GF-D8 (cell line): ENCODE measurements around the gene PYGB.
A peak's percentile ranks its signal among the peaks of the same experiment; 100 is the strongest.

ENCODE experiments used
- DNase-seq: peaks from one replicate; lab custom pipeline; 2025; lab: John Stamatoyannopoulos, UW

Gene PYGB

GRCh38 chr20:25271486-25272222, 23.8 kb downstream of the PYGB start:
- no peak for DNase-seq

DNA sequence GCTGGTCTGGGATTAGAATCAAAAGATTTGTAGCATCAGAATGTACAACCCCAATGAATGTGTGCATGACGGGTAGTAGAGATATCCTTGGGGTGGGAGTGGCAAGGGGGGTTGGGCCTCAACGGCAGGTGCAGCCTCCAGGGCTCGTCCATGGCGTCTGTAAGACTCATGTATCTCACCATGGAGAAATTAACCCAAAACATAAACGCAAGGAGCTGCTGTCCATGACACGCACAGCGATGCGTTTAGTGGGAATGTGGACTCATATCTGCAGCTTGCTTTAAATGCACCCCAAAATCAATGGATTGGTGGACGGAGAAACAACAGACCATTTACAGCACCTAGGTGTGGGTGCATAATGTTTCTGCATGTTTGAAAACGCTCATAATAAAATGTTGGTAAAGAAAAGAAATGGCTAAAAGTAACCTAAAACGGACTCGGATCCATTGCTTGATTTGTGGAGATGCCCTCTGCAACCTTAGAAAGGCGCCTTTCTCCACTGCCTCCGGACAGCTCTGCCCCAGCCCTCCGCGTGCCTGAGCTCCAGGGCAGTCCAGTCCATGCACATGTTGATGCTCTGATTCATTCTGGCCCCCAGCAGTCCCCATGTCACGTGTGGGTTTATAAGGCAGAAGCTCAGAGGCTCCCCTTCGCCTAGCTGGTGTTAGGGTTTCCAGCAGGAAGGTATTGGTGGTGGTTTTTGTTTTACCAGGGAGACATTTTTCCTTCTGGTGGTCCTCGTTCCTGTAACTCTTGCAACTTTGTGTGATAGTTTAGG, 24.5 kb downstream of the PYGB start:
- no peak for DNase-seq

DNA sequence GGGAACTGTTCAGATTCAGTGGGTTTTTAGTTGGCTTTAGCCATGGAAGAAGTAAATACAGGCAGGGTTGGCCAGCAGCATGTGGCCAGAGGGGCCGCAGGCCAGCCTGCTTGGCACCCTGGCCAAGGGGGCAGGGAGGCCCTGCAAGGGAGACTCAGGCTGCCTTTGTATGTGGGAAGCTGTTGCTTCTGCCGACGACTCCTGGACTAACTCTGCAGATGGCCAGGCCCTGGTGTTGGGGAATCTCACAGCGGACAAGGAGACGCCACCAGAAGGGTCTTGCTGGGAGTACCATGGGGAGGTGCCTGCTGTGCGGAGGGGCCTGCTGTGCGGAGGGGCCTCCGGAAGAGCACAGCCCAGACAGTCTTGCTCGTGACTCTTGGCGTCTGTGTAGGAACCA, 25.2 kb downstream of the PYGB start:
- no peak for DNase-seq

DNA sequence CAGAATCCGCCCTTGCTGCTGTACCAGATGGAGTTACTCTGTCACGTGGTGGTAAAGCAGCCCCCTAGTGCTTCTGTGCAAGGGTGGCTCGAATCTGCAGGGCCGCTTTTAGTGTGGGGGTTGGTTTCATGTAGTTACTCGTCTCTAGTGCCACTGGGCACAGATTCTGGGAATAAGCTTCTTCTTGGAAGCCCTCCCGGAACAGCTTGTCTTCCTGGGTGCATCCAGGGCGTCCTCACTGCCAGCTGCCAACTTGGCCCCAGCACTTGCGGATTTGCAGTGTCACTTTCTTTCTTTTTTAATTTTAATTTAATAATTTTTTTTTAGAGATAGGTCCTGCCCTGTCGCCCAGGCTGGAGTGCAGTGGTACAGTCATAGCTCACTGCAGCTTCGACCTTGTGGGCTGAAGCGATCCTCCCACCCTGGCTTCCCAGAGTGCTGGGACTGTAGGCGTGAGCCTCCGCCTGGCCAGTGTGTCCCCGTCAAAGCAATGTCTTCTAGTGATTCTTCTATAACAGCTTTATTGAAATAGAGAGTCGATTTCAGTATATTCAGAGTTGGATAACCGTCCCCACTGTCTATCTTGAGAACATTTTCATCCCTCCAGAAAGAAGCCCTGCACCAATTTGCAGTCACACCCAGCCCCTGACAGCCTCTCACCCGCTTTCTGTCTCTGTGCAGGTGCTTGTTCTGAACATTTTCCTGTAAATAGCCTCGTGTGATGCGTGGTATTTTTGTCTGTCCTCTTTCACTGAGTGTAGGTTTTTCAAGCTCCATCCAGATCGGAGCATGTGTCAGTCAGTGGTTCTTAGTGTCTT, 25.9 kb downstream of the PYGB start:
- DNase-seq = no peak

GRCh38 chr20:25274481-25274880, 26.6 kb downstream of the PYGB start:
- DNase-seq = no peak

DNA sequence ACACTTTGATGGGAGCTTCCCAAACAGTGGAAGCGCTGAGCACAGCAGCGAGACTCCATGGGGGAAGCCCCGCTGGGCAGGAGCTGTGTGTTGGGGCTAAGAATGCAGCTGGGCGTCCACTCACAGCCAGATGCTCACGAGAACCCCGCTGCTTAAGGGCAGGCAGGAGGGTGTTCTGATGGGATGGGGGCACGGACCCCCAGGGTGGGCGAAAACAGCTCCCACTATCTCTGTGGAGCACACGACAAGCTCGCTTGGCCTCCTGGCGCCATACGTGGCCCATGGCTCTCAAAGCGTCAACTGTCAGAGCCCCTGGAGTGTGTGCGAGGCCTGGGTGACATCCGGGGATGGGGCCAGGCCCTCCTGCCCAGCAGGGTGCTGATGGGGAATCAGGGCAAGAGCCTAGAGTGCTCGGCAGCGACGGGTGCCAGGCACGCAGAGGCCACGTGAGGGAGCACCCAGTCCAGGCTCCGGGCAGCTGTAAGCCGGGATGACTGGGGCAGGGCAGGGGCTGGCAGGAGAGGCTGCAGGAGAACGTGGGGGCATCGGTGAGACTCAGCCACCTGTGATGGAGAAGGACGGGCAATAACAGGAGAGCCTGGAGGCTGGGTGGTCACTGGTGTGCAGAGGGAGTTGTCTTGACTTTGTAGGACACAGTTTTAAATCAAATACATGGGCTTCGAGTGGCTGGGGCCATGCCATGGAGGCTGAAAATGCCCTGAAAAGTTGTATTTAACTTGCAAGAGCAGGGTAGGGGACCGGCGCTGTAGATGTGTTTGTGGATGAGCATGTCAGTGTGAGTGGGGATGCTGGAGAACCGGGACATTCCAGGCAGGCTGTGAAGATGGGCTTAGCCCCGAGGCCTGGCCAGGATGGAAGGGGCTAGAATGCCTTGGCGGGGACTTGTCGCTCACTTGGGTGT, 27.3 kb downstream of the PYGB start:
- no peak for DNase-seq

GRCh38 chr20:25275813-25276532, 28.1 kb downstream of the PYGB start:
- DNase-seq = no peak

- no peak for DNase-seq
These were observed 28.7 kb downstream of the PYGB start for GRCh38 chr20:25276533-25277050.

DNA sequence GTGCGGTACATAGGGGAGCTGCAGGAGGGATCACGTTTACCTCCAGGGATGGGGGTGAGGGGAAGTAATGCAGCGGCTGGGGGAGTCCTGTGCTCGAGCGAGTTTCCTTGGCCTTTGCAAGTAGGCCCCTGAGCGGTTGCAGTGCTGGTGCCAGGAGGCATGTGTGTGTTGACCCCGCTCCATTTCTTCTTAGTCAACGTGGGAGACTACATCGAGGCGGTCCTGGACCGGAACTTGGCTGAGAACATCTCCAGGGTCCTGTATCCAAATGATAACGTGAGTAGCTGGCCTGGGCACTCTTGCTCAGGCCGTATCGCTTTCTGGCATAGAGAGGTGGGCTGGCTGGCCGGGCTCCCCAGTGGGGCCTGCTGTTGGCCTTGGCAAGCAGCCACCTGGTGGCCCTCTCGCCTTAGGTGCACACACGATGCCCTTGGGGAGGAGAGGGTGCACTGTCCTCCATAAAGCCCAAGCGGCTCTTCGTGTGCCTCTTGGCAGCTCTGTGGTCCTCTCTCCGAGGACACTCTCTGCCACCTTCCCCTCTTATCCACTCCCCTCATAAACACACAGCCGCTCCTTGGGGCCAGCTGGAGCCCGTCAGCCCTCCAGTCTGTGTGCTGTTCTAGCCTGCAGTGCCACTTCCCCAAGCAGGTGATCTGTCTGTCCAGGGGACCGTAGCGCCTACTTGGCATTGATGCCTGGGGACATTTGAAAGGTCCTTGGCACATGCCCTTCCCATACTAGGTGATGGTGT, 29.3 kb downstream of the PYGB start:
- no peak for DNase-seq

- no peak for DNase-seq
These were observed 30.1 kb downstream of the PYGB start for GRCh38 chr20:25277941-25278521.

GRCh38 chr20:25278636-25279361, 30.9 kb downstream of the PYGB start:
- no peak for DNase-seq

DNA sequence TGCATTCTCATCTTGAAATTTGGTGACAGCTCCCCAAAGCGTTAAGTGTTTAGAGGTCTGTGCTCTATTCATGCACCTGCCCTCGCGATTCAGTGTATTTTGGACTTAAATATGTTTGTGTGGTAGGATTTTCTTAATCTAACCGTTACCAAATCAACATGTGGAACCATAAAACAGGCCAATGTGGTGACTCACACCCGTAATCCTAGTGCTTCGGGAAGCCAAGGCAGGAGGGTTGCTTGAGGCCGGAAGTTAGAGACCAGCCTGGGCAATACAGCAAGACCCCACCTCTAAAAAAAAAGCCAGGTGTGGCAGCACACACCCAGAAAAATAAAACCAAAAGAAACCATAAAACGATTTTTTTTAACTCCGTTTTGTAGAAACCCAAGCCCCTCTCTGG, 31.5 kb downstream of the PYGB start:
- DNase-seq = no peak

- no peak for DNase-seq
These were observed 32.2 kb downstream of the PYGB start for GRCh38 chr20:25280051-25280573.

DNA sequence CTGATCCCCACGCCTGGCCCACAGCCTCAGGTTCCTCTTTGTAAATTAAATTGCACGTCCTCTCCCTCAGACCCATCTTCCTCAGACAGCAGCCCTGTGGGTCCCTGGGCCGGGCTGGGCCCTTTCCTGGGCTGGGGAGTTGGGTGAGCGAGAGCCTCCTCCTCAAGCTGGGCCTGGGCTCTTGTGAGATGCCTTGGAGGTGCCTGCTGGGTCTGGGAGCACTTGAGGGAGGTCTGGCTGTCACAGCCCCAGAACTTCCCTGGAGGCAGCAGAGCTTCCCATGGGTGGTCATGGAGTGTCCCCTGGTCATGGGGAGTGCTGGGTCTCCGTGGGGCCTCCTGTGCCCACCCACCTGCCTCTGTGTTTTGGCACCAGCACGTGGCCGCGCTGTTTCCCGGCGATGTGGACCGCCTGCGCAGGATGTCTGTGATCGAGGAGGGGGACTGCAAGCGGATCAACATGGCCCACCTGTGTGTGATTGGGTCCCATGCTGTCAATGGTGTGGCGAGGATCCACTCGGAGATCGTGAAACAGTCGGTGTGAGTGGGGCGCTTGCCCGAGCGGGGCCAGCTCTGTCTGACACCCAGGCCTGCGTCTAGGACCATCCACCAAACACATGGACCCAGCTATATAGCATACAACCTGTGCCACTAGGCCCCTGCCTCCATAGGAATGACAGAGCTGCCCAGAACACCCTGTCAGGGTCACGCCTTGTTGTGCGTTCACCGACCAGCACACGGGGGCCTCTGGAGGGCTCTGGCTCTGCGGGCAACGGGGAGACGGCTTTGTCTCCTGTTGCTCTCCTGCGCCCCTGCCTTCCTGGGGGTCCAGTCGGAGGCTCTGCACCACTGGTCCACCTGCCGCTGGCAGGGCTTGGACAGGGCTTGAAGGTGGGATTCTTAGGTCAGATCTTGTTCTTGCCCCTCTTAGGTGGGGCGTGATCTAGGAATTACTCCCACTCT, 33.0 kb downstream of the PYGB start:
- no peak for DNase-seq

GRCh38 chr20:25281541-25281991, 33.7 kb downstream of the PYGB start:
- peak; percentile 79 for DNase-seq

DNA sequence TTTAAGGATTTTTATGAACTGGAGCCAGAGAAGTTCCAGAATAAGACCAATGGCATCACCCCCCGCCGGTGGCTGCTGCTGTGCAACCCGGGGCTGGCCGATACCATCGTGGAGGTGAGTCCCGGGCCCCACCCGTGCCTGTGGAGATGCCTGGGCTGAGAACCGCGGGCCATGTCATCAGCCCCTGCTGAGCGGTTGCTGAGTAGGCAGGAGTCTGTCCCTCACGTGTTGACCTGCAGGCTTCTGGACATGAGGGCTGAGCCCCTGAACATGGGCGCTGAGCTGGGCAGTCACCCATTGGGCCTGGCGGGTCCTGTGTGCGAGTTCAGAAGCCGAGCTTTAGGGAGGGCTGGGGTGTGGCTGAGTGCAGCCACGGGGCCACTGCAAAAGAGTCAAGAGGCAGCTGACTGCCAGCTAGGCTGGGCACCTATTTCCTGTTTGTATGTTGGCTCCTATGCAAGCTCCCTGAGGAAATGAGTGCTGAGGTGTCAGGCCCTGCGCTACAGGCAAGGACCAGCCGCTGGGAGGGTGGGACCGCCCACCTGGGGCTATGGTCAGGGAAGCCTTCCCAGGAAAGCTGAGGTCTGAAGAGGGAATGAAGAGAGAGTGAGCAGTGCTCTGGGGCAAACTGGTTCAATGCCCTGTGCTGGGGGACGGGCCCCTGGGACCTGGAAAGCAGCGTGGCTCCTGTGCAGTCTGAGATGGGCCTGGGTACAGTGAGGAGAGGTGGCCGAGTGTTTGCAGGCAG, 34.3 kb downstream of the PYGB start:
- no peak for DNase-seq

DNA sequence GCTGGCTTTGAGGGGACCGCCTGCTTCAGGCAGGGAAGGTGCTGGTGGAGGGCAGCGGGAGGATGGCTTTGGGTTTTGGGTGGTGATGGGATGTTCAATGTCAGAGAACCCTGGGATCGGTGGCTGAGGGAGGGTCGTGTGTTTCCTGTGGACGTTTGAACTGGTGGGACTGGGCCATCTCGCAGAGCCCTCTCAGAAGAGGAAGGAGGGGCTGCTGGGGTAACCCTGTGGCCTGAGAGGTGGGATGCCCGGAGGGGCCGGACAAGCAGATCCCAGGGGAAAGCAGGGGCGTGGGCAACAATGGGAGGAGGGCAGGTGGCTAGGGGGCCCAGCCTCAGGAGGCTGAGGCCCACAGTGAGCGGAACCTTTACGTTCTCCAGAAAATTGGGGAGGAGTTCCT, 34.9 kb downstream of the PYGB start:
- DNase-seq = no peak
